ENCODE results near the gene GALNT11.

GALNT11 gene

DNA sequence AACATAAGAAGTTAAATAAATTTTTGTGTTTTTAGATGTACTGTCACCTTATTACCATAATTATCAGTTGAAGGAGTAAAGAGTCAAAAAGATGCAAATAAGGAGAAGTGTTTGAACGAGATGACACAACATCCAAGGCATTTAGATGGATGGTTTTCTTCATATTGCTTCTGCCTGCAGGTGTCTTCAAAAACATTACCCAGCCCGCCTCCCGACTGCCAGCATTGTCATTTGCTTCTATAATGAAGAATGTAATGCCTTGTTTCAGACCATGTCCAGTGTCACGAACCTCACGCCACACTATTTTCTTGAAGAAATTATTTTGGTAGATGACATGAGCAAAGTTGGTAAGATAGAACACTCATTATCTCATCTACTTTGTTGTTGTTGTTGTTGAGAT, 42.7 kb upstream of the GALNT11 start:
- H3K9me2 ChIP-seq (replicated peaks; ENCODE audit: control insufficient read depth, low read length): no peaks in the 10 kb centered on the region
- H4K20me1 ChIP-seq (ENCODE audit: control insufficient read depth, insufficient read depth, low read depth, low read length): no peaks in the 10 kb centered on the region
- H3K79me2 ChIP-seq (ENCODE audit: control insufficient read depth, low read length): no peaks in the 10 kb centered on the region
- H3K36me3 ChIP-seq (ENCODE audit: control insufficient read depth, low read length): no peaks in the 10 kb centered on the region
- no peak overlapping the region for H3K4me3 ChIP-seq (ENCODE audit: low read length)
- no peak overlapping the region for H3K4me2 ChIP-seq (ENCODE audit: low read length)
- H3K27ac ChIP-seq (ENCODE audit: low read depth, low read length): no peak overlapping the region
- H3K27me3 ChIP-seq (ENCODE audit: control insufficient read depth, low read length): peaks cover 8% of the 10 kb centered on the region; the same call in 1 of the 2 replicates
- TF ChIP-seq EZH2phosphoT487 (IDR thresholded peaks at IDR 0.05; ENCODE audit: borderline replicate concordance, low read length) (no peak), CTCF (IDR thresholded peaks at IDR 0.05; ENCODE audit: low read depth, low read length, poor library complexity, severe bottlenecking) (no peak)
- no peaks in the 10 kb centered on the region for H3K4me1 ChIP-seq (ENCODE audit: control insufficient read depth, low read length)
- no peaks in the 10 kb centered on the region for H3K9me3 ChIP-seq (ENCODE audit: control insufficient read depth, insufficient read depth, low read length)
- no peaks in the 10 kb centered on the region for H3F3A ChIP-seq (ENCODE audit: control insufficient read depth, insufficient read depth)

- Histone ChIP-seq H3K4me3 (ENCODE audit: low read length) (no peak overlapping the region), H3K27ac (ENCODE audit: low read depth, low read length) (no peak overlapping the region), H3K4me1 (ENCODE audit: control insufficient read depth, low read length) (no peaks in the 10 kb centered on the region), H3K79me2 (ENCODE audit: control insufficient read depth, low read length) (no peaks in the 10 kb centered on the region), H3K9me2 (replicated peaks; ENCODE audit: control insufficient read depth, low read length) (no peaks in the 10 kb centered on the region), H3K4me2 (ENCODE audit: low read length) (no peak overlapping the region), H4K20me1 (ENCODE audit: control insufficient read depth, insufficient read depth, low read depth, low read length) (no peaks in the 10 kb centered on the region), H3F3A (ENCODE audit: control insufficient read depth, insufficient read depth) (no peaks in the 10 kb centered on the region), H3K27me3 (ENCODE audit: control insufficient read depth, low read length) (0 out of 2 replicates have a peak, but pooled peaks cover 4% of the 10 kb centered on the region), H3K36me3 (ENCODE audit: control insufficient read depth, low read length) (no peaks in the 10 kb centered on the region), H3K9me3 (ENCODE audit: control insufficient read depth, insufficient read depth, low read length) (no peaks in the 10 kb centered on the region)
- TF ChIP-seq EZH2phosphoT487 (IDR thresholded peaks at IDR 0.05; ENCODE audit: borderline replicate concordance, low read length): no peak
- TF ChIP-seq CTCF (IDR thresholded peaks at IDR 0.05; ENCODE audit: low read depth, low read length, poor library complexity, severe bottlenecking): no peak
Observed at GRCh38 chr7:151984612-151985011, 40.9 kb upstream of the GALNT11 start.

- TF ChIP-seq CTCF (IDR thresholded peaks at IDR 0.05; ENCODE audit: low read depth, low read length, poor library complexity, severe bottlenecking) (no peak), EZH2phosphoT487 (IDR thresholded peaks at IDR 0.05; ENCODE audit: borderline replicate concordance, low read length) (no peak)
- Histone ChIP-seq H3K36me3 (ENCODE audit: control insufficient read depth, low read length) (no peaks in the 10 kb centered on the region), H3K4me3 (ENCODE audit: low read length) (no peak overlapping the region), H3K9me3 (ENCODE audit: control insufficient read depth, insufficient read depth, low read length) (no peaks in the 10 kb centered on the region), H3K4me2 (ENCODE audit: low read length) (no peak overlapping the region), H3K9me2 (replicated peaks; ENCODE audit: control insufficient read depth, low read length) (no peaks in the 10 kb centered on the region), H3F3A (ENCODE audit: control insufficient read depth, insufficient read depth) (no peaks in the 10 kb centered on the region), H3K79me2 (ENCODE audit: control insufficient read depth, low read length) (no peaks in the 10 kb centered on the region), H3K27ac (ENCODE audit: low read depth, low read length) (no peak overlapping the region), H3K27me3 (ENCODE audit: control insufficient read depth, low read length) (peaks cover 17% of the 10 kb centered on the region), H4K20me1 (ENCODE audit: control insufficient read depth, insufficient read depth, low read depth, low read length) (no peaks in the 10 kb centered on the region), H3K4me1 (ENCODE audit: control insufficient read depth, low read length) (no peaks in the 10 kb centered on the region)
Observed at GRCh38 chr7:151987748-151988529, 37.5 kb upstream of the GALNT11 start.

Measured in DOHH2 (cell line).